ENCODE measurements around the gene TNF. TPM values are rescaled to one million over a fixed set of nuclear protein-coding genes. Genes with fewer than 3 reads are reported as not detected.
A peak's percentile ranks its signal among the peaks of the same experiment; 100 is the strongest.

The TNF gene
- total RNA-seq, 3 donors from 2014 or later (not counting 1 experiment from before 2014, with no cell fraction given), result 24.2 to 60.8 (median 46.9) TPM

GRCh38 chr6:31597006-31597405, 21.6 kb downstream of the TNF start:
- Histone ChIP-seq H3K27ac (ENCODE audit: low read length) (no peak overlapping the region), H3K4me3 (ENCODE audit: low read length) (no peak overlapping the region), H3K27me3 (ENCODE audit: control insufficient read depth, insufficient read depth, low read length) (no peaks in the 10 kb centered on the region), H3K36me3 (ENCODE audit: control insufficient read depth, insufficient read depth, low read length) (no peaks in the 10 kb centered on the region), H3K9me3 (ENCODE audit: control insufficient read depth, insufficient read depth, low read length) (no peaks in the 10 kb centered on the region), H3K4me1 (ENCODE audit: control insufficient read depth, insufficient read depth, low read length) (peaks cover 54% of the 10 kb centered on the region)
- H3K4me1 Mint-ChIP-seq, result peaks cover 23 to 44% of the 10 kb centered on the region in 2 donors
- H3K27me3 Mint-ChIP-seq (ENCODE audit: low read depth in 2 of 2), result no peaks in the 10 kb centered on the region
- ATAC-seq, result peak; percentile 57 to 73 (median 58)
- peak overlapping the region; percentile 60 for H3K4me3 Mint-ChIP-seq
- WGBS (ENCODE audit: insufficient coverage), result 5% methylated on average over 2 of the region's 2 CpGs
- DNase-seq, result peak in 1 of 2 donors; percentile 86
- H3K27ac Mint-ChIP-seq, result peak overlapping the region; percentile 58 to 82
- intact Hi-C loops (cut with micrococcal nuclease), result loop anchor here (1.0 kb wide), 2 partner anchors 16 to 103 kb away; no protein-coding TSS in a partner anchor
- no peaks in the 10 kb centered on the region for H3K36me3 Mint-ChIP-seq
- TF ChIP-seq CTCF (IDR thresholded peaks at IDR 0.05), result peak; percentile 75
- H3K9me3 Mint-ChIP-seq, result no peaks in the 10 kb centered on the region

GRCh38 chr6:31607317-31607716, 32.0 kb downstream of the TNF start:
- Histone ChIP-seq H3K4me3 (ENCODE audit: low read length) (no peak overlapping the region), H3K36me3 (ENCODE audit: control insufficient read depth, insufficient read depth, low read length) (no peaks in the 10 kb centered on the region), H3K27me3 (ENCODE audit: control insufficient read depth, insufficient read depth, low read length) (no peaks in the 10 kb centered on the region), H3K27ac (ENCODE audit: low read length) (no peak overlapping the region), H3K9me3 (ENCODE audit: control insufficient read depth, insufficient read depth, low read length) (no peaks in the 10 kb centered on the region), H3K4me1 (ENCODE audit: control insufficient read depth, insufficient read depth, low read length) (no peaks in the 10 kb centered on the region)
- Mint-ChIP-seq H3K36me3 (no peaks in the 10 kb centered on the region), H3K27me3 (ENCODE audit: low read depth in 2 of 2) (no peaks in the 10 kb centered on the region), H3K4me1 (peaks cover 0 to 4% of the 10 kb centered on the region in 2 donors), H3K4me3 (no peak overlapping the region), H3K9me3 (no peaks in the 10 kb centered on the region), H3K27ac (no peak overlapping the region)
- no peak for TF ChIP-seq CTCF (IDR thresholded peaks at IDR 0.05)
- ATAC-seq, result no peak
- WGBS (ENCODE audit: insufficient coverage), result 100% methylated on average over 1 of the region's 1 CpG
- intact Hi-C loops (cut with micrococcal nuclease), result no loop called here
- no peak for DNase-seq

- ATAC-seq (no peak), DNase-seq (no peak)
- Histone ChIP-seq H3K9me3 (ENCODE audit: control insufficient read depth, insufficient read depth, low read length) (no peaks in the 10 kb centered on the region), H3K27me3 (ENCODE audit: control insufficient read depth, insufficient read depth, low read length) (no peaks in the 10 kb centered on the region), H3K4me1 (ENCODE audit: control insufficient read depth, insufficient read depth, low read length) (no peaks in the 10 kb centered on the region), H3K27ac (ENCODE audit: low read length) (no peak overlapping the region), H3K36me3 (ENCODE audit: control insufficient read depth, insufficient read depth, low read length) (no peaks in the 10 kb centered on the region), H3K4me3 (ENCODE audit: low read length) (no peak overlapping the region)
- no peaks in the 10 kb centered on the region for H3K4me1 Mint-ChIP-seq
- H3K36me3 Mint-ChIP-seq, result no peaks in the 10 kb centered on the region
- no peak for TF ChIP-seq CTCF (IDR thresholded peaks at IDR 0.05)
- WGBS (ENCODE audit: insufficient coverage), result 79% methylated on average over 7 of the region's 8 CpGs
- H3K27ac Mint-ChIP-seq, result no peak overlapping the region
- no peak overlapping the region for H3K4me3 Mint-ChIP-seq
- no peaks in the 10 kb centered on the region for H3K27me3 Mint-ChIP-seq (ENCODE audit: low read depth in 2 of 2)
- H3K9me3 Mint-ChIP-seq, result no peaks in the 10 kb centered on the region
- intact Hi-C loops (cut with micrococcal nuclease), result no loop called here
These were observed 34.4 kb downstream of the TNF start for GRCh38 chr6:31609519-31610406.
